Activated effector memory CD4-positive, alpha-beta T cell treated with anti-CD3 and anti-CD28 coated beads, Interleukin-2, amount 50 U/mL, for 16 hours (primary cell): ENCODE results near the gene BRAT1.
"Not testable (repeated sequence)": the region's sequence is repeated elsewhere in the genome, so short reads cannot be mapped to it uniquely, and the experiment has no call there.

Source experiments
- DNase-seq: peaks from one replicate; pipeline ENCODE4 v3.0.0-alpha.2; 2020

Gene BRAT1

DNA sequence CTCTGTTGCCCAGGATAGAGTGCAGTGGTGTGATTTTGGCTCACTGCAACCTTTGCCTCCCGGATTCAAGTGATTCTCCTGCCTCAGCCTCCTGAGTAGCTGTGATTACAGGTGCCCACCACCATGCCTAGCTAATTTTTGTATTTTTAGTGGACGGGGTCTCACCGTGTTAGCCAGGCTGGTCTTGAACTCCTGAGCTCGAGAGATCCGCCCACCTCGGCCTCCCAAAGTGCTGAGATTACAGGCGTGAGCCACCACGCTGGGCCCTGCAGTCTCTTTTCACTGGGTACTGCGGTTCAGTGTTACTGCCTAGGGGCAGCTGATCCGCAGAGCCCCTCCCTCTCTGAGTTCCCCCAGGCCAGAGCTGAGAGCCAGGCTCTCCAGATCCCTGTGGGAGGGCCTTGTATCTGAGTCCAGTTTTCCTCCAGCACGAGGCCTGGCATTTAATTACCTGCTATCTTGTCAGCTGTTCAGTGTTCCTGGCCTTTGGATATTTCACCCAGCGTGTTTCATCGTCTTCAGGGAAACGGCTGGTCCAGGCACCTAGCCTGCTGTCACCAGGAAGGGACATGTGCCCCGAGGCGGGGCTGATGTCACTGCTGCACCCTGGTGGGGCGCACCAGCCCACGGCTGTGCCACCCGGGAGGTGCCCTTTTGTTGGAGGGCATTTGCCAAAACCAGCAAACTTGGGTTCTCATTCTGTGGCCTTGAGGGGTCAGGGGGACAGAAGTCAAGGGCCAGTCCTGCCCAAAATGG, 19.3 kb downstream of the BRAT1 start:
- DNase-seq: not testable (repeated sequence)

DNA sequence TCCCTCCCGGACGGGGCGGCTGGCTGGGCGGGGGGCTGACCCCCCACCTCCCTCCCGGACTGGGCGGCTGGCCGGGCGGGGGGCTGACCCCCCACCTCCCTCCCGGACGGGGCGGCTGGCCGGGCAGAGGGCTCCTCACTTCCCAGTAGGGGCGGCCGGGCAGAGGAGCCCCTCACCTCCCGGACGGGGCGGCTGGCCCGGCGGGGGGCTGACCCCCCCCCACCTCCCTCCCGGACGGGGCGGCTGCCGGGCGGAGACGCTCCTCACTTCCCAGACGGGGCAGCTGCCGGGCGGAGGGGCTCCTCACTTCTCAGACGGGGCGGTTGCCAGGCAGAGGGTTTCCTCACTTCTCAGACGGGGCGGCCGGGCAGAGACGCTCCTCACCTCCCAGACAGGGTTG, 21.1 kb downstream of the BRAT1 start:
- DNase-seq: not testable (repeated sequence)

DNA sequence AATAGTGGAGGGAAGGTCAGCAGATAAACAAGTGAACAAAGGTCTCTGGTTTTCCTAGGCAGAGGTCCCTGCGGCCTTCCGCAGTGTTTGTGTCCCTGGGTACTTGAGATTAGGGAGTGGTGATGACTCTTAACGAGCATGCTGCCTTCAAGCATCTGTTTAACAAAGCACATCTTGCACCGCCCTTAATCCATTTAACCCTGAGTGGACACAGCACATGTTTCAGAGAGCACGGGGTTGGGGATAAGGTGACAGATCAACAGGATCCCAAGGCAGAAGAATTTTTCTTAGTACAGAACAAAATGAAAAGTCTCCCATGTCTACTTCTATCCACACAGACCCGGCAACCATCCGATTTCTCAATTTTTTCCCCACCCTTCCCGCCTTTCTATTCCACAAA, 21.8 kb downstream of the BRAT1 start:
- not testable (repeated sequence) for DNase-seq

DNA sequence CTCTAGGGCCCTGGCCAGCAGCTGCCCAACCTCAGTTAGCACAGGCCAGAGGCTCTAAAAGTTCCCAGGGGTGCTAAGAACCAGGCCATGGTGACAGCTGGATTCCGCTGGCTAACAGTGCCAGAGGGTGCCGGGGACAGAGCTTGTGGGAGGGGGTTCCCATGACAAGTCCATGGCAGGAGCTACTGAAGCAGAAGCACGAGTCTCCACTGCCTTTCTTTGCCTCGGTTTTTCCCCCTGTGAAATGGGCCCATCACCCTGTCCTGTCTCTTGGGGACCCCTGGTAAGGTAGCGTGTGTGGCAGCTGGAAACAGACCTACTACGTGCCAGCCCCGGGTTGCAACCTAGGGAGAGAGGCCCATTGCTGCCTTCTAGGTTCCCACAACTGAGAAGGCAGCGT, 22.5 kb downstream of the BRAT1 start:
- DNase-seq: not testable (repeated sequence)

DNA sequence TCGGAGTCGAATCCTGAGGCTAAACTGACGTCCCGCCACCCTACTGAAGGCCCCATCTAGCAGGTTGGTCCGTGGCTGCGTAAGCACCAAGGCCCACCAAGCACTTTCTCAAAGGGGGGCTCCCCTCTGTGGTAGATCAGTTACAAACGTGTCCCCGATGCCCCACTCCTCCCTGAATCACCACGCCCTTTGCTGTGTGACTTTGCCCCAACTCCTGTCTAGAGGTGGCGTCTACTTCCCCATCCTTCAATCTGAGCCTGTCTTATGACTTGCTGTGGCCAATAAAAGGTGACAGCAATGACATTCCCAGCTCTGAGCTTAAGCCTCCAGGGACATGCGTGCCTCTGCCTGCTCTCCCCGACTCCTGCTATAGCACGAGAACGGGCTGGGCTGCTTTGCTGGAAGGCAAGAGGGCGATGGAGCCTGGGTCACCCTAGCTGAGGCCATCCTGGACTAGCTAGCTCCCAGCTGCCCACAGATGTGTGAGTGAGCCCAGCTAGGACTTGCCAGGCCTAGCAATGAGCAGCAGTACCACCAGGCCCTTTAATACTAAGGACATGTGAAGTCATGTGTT, 23.0 kb downstream of the BRAT1 start:
- peak; percentile 58 for DNase-seq

DNA sequence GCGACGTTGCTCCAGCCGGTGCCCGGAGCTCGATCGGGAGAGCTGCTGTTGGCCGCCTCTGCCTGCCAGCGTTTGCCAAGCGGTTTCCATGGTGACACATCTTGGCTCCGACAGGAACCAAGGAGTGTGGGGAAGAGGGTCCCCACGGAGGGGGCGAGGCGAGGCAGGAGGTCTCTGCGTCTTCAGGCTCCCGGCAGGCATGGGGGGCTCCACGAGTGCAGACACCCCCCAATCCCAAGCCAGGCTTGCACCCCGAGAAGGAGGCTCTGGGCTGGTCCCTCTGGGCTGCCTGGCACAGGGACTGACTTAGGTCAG, 23.6 kb downstream of the BRAT1 start:
- DNase-seq: peak; percentile 61

DNA sequence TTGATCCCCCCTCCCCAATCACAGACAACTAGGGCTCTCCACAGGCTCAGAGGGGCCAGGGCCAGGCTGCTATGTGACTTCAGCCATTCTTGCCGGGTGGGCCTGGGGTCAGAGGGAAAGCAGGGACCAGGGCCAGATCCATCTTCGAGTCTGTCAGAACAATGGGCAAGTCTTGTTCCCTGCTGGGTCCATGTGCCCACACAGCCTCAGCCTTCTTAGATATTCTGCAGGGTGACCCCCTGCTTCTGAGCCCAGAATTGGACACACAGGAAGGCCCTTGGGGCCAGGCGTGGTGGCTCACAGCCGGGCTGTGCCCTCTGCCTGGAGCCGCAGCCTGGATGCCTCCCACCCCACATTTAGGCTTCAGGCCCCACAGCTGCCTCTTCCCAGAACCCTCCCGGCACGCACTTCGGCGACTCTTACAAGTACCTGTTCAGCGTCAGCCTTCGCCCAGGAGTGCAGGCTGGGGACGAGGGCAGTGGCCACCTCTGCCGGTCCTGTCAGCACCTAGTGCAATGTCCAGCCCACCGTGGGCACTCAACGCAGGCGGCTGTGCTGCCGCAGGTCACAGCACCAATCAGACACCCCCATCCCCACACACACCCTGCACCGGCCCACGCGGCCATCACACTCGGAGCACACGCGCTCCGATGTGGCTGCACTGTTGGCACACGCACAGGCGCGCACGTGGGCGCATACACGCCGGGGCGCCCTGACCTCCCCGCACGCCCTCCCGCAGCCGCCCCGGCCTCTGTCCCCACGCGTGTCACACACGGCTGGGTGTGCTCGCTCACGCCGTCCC, 24.1 kb downstream of the BRAT1 start:
- DNase-seq: not testable (repeated sequence)

DNA sequence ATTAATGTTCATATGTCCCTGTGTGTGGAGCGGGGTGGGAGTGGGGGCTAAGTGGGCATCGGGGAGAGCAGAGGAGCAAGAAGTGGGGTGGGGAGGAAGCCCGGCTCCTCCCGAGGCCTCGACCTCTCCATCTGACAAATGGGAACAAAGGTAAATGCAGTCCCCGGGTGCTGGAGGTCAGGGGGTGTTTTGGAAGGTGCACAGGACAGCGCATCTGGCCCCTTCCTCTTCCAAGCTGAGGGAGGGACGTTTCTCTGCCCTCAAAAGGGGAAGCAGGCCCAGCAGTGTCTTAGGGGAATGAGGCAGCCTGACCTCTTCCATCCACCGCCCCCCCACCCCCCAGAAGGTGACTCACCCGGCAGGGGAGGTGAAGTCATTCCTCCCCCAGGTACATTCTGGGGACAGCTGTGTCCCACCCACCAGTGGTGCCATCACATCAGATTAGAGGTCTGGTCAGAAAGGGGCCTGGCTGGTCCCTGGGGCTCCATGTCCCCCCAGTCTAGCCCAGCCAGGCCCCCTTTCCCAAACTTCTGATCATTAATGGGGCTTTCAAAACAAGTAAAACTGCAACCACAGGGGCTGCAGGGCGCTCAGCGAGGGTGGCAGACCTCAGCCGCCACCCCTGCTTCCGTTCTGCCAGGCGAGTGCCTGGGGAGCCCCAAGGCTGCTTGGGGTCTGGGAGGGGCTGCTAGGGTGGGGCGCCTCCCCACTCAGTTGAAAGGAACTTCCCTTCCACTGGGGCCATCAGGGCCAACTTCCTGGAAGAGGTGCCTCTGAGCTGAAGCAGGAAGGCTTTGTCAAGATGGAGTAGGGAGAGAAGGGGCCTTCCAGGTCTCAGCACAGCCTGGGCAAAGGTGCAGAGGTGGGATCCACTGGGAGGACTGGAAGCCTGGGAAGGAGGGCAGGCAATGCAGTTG, 25.0 kb downstream of the BRAT1 start:
- DNase-seq: peak; percentile 90

DNA sequence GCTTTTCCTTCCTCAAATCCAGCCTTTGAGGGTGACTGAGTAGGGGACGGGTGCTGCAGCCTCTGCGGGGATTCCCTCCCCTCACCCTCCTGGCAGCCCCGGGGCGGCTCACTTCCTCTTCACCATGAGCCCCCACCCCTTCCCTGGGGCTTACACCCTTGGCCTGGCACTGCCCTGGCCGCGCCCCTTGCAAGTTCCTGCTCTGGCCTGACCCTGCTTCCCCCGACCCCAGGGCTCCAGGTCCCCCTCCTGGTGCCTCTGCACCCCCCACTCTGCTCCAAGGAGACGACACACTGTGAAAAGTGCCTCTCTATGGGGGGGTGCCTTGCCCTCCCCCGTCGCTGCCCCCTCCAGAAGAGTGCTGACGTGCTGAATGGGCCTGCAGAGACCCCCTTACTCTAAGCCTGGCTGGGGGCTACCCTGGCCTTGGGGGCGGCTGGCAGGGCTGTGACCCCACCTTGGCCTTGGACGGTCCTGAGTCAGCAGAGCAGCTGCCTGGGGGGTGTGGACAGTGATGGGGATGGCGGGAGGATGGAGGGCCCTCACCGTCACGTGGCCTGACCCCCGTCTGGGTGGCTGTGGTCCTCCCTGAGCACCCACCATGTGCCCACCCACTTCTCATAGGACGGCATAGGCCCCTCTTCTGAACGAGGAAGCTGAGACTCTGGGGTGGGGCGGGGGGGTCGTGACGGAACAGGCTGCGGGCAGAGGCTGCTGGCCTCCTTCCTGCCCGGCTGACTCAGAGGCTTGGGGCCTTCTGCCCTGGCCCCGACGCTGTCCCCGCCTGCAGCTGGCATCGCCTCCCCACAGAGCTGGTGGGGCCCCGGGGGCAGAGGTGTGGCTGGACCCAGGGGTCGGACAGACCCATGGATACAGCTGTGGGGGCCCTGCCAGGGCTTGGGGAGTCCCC, 25.9 kb downstream of the BRAT1 start:
- DNase-seq: peak; percentile 83

DNA sequence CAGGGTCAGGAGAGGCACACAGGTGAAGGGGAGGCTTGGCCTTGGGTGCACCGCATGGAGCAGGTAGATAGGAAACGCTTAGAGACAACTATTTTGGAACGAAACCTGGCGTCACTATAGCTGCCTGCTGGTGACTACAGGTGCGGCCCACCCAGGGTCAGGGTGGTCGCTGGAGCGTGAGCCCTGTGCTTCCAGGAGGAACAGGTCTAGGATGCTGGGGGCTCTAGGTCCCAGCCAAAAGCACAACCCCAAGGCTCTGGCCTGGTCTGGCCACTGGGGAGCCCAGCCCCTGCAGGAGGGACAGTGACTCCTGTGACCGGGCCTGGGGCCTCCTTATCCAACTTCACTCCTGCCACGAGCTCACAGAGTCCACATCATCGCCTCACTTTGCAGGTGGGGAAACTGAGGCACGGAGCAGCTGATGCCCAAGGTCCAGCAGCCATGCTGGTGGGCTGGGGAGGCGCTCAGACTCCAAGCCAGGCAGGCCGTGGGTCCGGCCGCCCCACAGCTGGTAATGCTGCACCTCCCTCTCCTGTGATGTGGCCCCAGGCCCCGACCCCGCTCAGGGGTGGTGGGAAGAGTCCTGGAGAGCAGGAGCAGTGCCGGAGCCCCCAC, 26.7 kb downstream of the BRAT1 start:
- DNase-seq: no peak

DNA sequence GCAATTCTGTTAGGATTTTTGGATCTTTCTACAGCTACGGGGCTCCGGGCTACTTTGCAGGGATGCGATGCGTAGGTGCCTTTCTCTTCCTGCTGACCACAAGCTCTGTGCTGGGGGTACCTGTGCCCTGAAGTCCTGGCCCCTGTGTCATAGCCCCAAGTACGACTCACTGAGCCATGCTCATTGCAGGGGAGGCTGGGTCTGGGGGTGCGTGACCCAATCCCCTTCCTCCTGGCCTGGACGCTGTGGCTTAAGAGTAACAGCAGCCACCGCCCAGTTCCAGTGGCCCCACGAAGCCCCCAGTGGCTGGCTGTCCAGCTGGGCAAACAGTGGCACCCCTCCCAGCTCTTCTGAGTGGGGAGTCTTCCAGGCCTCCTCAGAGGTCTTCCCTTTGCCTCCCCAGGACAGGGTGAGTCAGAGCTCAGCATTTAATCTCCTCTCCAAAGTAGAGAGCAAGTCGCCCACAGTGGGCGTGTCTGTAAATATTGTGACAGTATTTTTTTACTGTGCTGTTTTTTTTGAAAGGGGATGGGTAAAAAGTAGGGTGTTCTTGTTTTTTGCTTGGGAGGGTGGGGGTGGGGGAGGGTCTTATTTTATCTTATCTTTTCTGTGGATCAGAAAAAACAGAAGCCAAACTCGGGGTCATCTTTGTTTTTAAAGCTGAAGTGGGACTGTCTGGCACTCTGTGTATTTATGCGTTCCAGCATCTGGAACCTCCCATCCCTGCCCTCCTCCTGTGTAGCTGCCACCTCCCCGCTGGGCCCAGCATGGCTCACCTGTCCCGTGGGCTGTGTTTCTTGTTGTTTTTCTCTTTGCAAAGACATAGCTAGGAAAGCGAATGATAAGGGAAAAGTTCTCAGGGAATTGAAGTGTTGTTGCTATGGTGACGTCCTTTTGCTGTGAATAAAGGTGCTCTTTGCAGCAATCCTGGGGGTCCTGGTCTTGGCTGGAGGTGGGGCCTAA, 27.5 kb downstream of the BRAT1 start:
- peak; percentile 84 for DNase-seq

DNA sequence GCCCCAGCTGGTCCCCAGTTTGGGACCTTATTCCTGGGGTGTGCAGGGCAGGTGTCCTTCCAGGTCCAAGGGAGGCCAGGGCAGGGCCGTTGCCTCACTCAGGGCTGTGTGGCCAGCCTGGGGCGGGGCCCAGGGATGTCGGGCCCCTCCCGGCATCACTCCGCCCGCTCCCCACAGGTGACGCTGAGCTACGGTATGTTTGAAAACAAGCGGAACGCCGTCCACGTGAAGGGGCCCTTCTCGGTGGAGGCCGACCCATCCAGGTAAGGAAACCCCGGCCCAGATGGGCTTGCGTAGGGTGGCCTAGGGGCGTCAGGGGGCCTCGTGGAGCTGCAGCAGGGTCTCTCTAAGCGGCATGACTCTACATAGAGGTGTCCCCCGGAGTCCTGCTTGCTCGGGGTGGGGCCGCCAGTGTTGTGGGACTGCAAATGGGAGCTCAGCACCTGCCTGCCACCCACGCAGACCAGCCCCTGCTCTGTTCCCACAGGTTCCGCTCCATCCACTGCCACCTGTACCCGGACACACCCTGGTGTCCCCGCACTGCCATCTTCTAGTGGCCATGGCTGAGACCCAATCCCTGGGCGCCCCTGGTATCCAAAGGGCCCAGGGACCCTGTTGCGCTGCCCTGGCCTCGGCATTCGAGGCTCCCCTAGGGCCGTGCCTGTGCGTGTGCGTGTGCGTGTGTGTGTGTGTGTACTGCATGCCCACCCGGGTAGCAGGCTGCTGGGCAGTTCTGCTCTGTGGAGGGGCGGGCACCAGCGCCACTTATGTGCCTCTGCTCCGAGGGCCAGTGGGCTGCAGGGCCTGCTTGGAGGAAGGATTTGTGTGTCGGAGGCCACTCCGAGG, 28.4 kb downstream of the BRAT1 start:
- DNase-seq: no peak

DNA sequence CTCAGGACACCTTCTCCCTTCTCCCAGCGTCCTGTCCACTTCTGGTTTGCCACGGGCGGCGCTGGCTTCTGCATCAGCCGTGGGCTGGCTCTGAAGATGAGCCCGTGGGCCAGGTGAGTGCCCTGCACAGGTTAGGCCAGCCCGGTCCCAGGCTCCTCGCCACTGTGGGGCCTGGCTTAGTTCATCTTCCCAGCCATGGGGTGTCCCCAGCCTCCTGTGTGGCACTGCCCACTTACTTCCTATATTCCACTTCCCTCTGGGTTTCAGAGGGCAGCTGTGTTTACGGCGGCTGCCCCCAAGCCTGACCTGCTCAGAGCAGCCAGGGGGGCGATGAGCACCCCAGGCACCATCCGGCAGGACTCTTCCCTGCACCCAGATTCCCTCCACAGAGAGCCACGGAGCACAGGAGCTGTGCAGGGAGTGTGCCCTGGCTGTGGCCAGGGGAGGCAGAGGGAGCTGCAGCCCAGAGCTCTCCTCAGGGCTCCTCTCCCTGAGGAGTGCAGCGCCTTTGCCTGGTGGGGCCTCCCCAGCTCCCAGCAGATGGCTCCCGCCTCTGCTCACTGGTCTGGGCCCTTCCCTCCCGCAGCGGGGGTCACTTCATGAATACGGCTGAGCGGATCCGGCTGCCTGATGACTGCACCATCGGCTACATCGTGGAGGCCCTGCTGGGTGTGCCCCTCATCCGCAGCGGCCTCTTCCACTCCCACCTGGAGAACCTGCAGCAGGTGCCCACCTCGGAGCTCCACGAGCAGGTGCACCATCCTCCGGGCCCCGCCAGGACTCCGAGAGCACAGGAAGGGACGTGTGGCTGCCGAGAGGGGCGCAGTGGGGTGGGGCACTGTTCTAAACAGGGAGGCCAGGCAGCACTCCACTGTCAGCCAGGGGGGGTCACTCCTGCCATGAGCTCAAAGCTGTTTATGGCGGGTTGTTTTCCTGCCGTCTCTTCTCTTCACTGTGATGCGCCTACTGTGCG, 29.4 kb downstream of the BRAT1 start:
- no peak for DNase-seq

DNA sequence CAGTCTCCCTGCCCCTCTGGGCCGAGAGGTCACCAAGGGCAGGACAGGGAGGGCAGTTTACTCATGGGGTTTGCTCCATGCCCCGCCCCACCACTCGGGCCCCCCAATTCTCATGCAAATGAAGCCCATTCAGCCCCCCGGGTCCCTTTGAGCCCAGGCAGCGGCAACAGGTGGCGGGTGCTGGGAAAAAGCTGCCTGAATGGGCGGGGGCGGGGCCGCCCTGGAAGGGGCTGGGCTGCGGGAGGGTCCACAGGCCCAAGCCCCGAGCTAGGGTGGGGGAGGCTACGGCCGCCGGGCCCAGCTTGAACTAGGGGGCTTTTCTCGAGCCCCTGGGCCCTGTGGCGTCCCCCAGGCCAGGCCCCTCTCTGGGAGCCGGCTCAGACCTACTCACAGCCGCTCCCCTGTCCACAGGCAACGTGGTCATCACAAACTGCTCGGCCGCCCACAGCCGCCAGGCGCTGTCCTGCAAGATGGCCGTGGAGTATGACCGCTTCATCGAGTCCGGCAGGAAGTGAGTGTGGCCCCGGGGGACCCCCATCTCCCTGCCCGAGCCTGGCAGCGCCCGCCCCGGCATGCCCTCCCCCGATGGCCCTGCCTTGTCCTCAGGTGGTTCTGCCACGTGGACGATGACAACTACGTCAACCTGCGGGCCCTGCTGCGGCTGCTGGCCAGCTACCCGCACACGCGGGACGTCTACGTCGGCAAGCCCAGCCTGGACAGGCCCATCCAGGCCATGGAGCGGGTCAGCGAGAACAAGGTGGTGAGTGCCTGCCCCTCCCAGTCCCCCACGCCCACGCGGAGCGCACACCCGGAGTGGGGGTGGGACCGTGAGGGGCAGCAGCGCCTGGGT, 30.3 kb downstream of the BRAT1 start:
- DNase-seq: no peak

DNA sequence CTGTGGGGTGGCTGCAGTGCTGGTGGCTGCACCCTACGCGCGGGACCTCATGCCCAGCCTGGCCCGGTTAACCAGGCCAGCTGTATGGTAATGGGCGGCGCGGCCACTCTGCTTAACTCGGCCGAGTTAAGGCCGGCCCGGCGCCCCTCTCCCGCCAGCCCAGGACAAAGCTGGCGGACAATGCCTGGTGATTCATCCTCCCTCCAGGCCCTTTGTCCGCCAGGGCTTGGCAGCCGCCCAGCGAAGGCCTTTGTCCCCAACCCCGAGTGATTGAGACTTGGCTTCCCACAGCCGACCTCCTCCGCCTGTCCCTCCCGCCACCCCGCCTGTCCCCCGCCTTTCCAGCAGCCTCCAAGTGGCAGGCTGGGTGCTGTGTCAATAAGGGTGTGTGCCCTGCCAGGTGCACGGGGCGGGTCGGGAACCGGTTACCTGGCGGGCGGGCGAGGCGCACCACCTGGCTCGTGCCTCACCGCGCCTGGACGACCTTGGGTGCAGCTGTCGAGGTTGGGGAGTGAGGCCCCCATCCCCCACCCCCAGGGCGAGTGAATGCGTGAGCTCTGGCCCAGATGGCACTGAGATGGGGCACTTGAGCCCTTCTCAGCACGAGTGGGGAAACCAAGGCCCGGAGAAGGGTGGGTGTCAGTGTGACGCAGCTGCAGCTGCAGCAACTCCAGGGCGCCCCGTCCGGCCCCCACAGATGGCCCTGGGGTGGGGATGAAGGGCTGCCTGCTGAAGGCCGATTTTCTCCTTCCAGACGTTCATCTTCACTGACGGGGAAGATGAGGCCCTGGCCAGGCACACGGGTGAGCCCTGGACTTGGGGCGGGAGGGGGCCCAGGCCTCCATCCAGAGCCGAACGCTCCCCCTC, 31.1 kb downstream of the BRAT1 start:
- DNase-seq: no peak

DNA sequence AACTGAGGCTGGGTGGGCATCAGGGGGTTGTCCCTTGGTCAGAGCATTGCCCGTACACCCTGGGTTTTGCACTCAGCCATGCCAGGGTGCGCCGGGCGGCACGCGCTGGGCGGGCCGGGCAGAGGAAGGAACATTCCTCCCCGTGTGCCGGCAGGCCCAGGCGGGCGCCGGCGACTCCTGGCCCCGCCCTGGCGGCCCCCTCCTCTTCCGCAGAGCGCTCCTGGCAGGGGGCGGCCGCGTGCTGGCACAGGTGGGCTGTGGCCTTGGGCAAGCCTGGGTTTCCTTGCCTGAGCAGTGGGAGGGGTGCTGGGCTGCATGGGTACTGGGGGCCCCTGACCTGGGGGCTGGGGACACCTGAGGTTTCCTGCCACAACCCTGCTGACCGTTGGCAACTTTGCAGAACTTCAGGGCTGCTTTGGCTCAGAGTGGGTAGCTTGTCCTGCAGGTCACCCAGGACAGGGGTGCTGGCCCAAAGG, 31.8 kb downstream of the BRAT1 start:
- DNase-seq: no peak
